CD14-positive monocyte (primary cell): ENCODE measurements around the gene CD80. TPM values are rescaled to one million over a fixed set of nuclear protein-coding genes. Genes with fewer than 3 reads are reported as not detected.

Experiments used
- DNase-seq, 3 donors: peaks; one replicate each; pipeline ENCODE4 v3.0.0-alpha.2; 2011 to 2022
- H2AFZ ChIP-seq: 2 replicates; pipeline ENCODE4 v1.6.0; 2012; ENCODE audit warnings: mild to moderate bottlenecking, low read depth, low read length, inconsistent platforms; ENCODE audit not compliant: insufficient read depth, poor library complexity, severe bottlenecking
- H3K27ac ChIP-seq, 2 donors: 1 replicate in 1 of 2; 2 replicates in 1 of 2; pipeline ENCODE4 v1.5.1; 2012 to 2013; ENCODE audit warnings: low read length in 2 of 2, control low read depth in 1 of 2, inconsistent platforms in 1 of 2, low read depth in 1 of 2, mild to moderate bottlenecking in 1 of 2
- H3K27me3 ChIP-seq, 2 donors: one replicate each; pipeline versions ENCODE4 v1.6.0 to v1.6.1; 2011 to 2013; ENCODE audit warnings: low read length in 2 of 2; ENCODE audit not compliant: control insufficient read depth in 2 of 2, insufficient read depth in 2 of 2
- H3K36me3 ChIP-seq, 2 donors: replicated peaks in 1 of 2; 1 replicate in 1 of 2; 2 replicates in 1 of 2; pipeline versions ENCODE4 v1.5.1 to v1.6.1; 2012 to 2013; ENCODE audit warnings: low read length in 2 of 2, control low read depth in 1 of 2, inconsistent platforms in 1 of 2, mild to moderate bottlenecking in 1 of 2; ENCODE audit not compliant: insufficient read depth in 2 of 2, control insufficient read depth in 1 of 2
- H3K4me1 ChIP-seq, 2 donors: 1 replicate in 1 of 2; 2 replicates in 1 of 2; pipeline versions ENCODE4 v1.5.1 to v1.6.1; 2012 to 2013; ENCODE audit warnings: low read length in 2 of 2, control low read depth in 1 of 2, inconsistent platforms in 1 of 2, mild to moderate bottlenecking in 1 of 2, moderate library complexity in 1 of 2; ENCODE audit not compliant: insufficient read depth in 2 of 2, control insufficient read depth in 1 of 2
- H3K4me2 ChIP-seq: replicated peaks from 2 replicates; pipeline ENCODE3; 2012; ENCODE audit warnings: low read length, moderate library complexity, mild to moderate bottlenecking; ENCODE audit not compliant: poor library complexity, severe bottlenecking; ENCODE audit errors: extremely low read depth
- H3K4me3 ChIP-seq, 3 experiments: fragments of 200-600 bp in 1 of 3; sonication (generic) in 1 of 3; replicated peaks in 1 of 3; 1 replicate in 2 of 3; 2 replicates in 1 of 3; pipeline ENCODE4 v1.5.1; 2011 to 2013; ENCODE audit warnings: low read length in 3 of 3, mild to moderate bottlenecking in 3 of 3, control low read depth in 2 of 3, low read depth in 2 of 3, inconsistent platforms in 1 of 3, moderate library complexity in 1 of 3
- H3K79me2 ChIP-seq: 2 replicates; pipeline ENCODE4 v1.6.0; 2012; ENCODE audit warnings: mild to moderate bottlenecking, control low read depth, inconsistent platforms, low read length, moderate library complexity; ENCODE audit not compliant: insufficient read depth
- H3K9ac ChIP-seq: 2 replicates; pipeline ENCODE4 v1.6.0; 2017; ENCODE audit warnings: low read length, mild to moderate bottlenecking; ENCODE audit not compliant: insufficient read depth, poor library complexity, severe bottlenecking
- H3K9me3 ChIP-seq, 2 donors: replicated peaks in 1 of 2; 1 replicate in 1 of 2; 2 replicates in 1 of 2; pipeline versions ENCODE4 v1.5.1 to v1.6.1; 2012 to 2013; ENCODE audit warnings: low read length in 2 of 2, control low read depth in 1 of 2; ENCODE audit not compliant: control insufficient read depth in 1 of 2, insufficient read depth in 1 of 2
- H4K20me1 ChIP-seq: 2 replicates; pipeline ENCODE4 v1.6.0; 2012; ENCODE audit warnings: mild to moderate bottlenecking, low read length, control low read depth, moderate library complexity; ENCODE audit not compliant: insufficient read depth
- H3K27ac Mint-ChIP-seq, 7 donors: one replicate each; pipeline ENCODE4 v1.8.0; 2020; ENCODE audit warnings: mild to moderate bottlenecking in 7 of 7, mixed read lengths in 7 of 7, moderate library complexity in 6 of 7, inconsistent platforms in 2 of 7
- H3K27me3 Mint-ChIP-seq, 3 donors: one replicate each; pipeline ENCODE4 v1.8.0; 2021 to 2022; ENCODE audit warnings: low read depth in 3 of 3, mild to moderate bottlenecking in 3 of 3, mixed read lengths in 3 of 3, moderate library complexity in 3 of 3, inconsistent platforms in 1 of 3
- H3K36me3 Mint-ChIP-seq, 2 donors: one replicate each; pipeline ENCODE4 v1.8.0; 2020; ENCODE audit warnings: mixed read lengths in 2 of 2, inconsistent platforms in 1 of 2, mild to moderate bottlenecking in 1 of 2
- H3K4me1 Mint-ChIP-seq: one replicate; pipeline ENCODE4 v1.8.0; 2020; ENCODE audit warnings: mild to moderate bottlenecking, mixed read lengths
- H3K4me3 Mint-ChIP-seq, 2 donors: one replicate each; pipeline ENCODE4 v1.8.0; 2020; ENCODE audit warnings: mild to moderate bottlenecking in 2 of 2, mixed read lengths in 2 of 2, moderate library complexity in 1 of 2
- H3K9me3 Mint-ChIP-seq, 7 donors: one replicate each; pipeline ENCODE4 v1.8.0; 2020 to 2022; ENCODE audit warnings: mixed read lengths in 7 of 7, mild to moderate bottlenecking in 6 of 7, moderate library complexity in 6 of 7, inconsistent platforms in 2 of 7
- WGBS: methylation state at CpG from one replicate; pipeline ENCODE4 v1.1.5; 2013; ENCODE audit warnings: missing lambda C conversion rate; ENCODE audit not compliant: insufficient coverage; 5-methylcytosine and 5-hydroxymethylcytosine counted together
- intact Hi-C, 2 donors: fragments of 100-400 bp; cut with micrococcal nuclease; formaldehyde crosslinking; loops; one replicate each; pipeline versions ENCODE4 v1.15.0 to v1.15.1; 2023
- polyA plus RNA-seq, 3 donors: library from polyadenylated mRNA; depleted of rRNA in 1 of 3; unstranded in 2 of 3; stranded (reverse) in 1 of 3; fragments of 300-500 nt in 2 of 3; fragments of >200 nt in 1 of 3; fragmentation: Illumina TruSeq in 2 of 3; gene quantifications; 1 replicate in 2 of 3; 2 replicates in 1 of 3; pipeline ENCODE4 v1.2.3, GENCODE V29; 2012 to 2021
- TF ChIP-seq, protein P1 (sequence below): fragments of 200-600 bp; IDR thresholded peaks from one replicate; pipeline ENCODE4 v1.8.0; 2022; ENCODE audit warnings: antibody characterized with exemption, mild to moderate bottlenecking

Gene CD80
- polyA plus RNA-seq, 3 donors = 0.47 to 0.87 (median 0.47) TPM

DNA sequence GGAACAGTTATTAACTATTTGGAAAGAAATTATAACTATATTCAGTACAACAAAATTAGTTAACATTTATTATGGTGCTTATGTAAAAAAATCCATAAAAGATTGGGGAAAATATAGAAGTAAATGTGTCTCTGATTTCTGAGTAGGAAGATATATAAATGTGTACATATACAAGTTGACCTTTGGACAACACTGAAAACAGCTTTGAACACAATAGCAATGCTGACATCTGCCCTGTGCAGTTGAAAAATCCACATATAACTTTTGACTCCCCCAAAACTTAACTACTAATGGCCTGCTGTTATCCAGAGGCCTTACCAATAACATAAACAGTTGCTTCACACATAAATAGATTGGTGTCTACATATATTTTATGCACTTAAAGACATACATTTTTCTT is 48.7 kb downstream of the CD80 start:
- Mint-ChIP-seq H3K9me3 (no peaks in the 10 kb centered on the region), H3K27me3 (no peaks in the 10 kb centered on the region), H3K4me3 (no peak overlapping the region), H3K27ac (peak overlapping the region in 1 of 7 donors; percentile 43), H3K36me3 (peaks cover 74 to 93% of the 10 kb centered on the region in 2 donors), H3K4me1 (peaks cover 7% of the 10 kb centered on the region)
- no peak overlapping the region for H3K27ac ChIP-seq
- H3K4me3 ChIP-seq = no peak overlapping the region
- no peaks in the 10 kb centered on the region for H3K27me3 ChIP-seq
- DNase-seq = no peak
- intact Hi-C loops = no loop called here
- no peaks in the 10 kb centered on the region for H3K79me2 ChIP-seq
- no peak overlapping the region for H3K4me2 ChIP-seq
- no peak overlapping the region for H3K9ac ChIP-seq
- peaks cover 57 to 94% of the 10 kb centered on the region in 2 donors for H3K36me3 ChIP-seq
- TF ChIP-seq, protein P1, sequence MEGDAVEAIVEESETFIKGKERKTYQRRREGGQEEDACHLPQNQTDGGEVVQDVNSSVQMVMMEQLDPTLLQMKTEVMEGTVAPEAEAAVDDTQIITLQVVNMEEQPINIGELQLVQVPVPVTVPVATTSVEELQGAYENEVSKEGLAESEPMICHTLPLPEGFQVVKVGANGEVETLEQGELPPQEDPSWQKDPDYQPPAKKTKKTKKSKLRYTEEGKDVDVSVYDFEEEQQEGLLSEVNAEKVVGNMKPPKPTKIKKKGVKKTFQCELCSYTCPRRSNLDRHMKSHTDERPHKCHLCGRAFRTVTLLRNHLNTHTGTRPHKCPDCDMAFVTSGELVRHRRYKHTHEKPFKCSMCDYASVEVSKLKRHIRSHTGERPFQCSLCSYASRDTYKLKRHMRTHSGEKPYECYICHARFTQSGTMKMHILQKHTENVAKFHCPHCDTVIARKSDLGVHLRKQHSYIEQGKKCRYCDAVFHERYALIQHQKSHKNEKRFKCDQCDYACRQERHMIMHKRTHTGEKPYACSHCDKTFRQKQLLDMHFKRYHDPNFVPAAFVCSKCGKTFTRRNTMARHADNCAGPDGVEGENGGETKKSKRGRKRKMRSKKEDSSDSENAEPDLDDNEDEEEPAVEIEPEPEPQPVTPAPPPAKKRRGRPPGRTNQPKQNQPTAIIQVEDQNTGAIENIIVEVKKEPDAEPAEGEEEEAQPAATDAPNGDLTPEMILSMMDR = no peak
- no peak overlapping the region for H2AFZ ChIP-seq
- no peaks in the 10 kb centered on the region for H3K9me3 ChIP-seq
- no peaks in the 10 kb centered on the region for H4K20me1 ChIP-seq
- no peaks in the 10 kb centered on the region for H3K4me1 ChIP-seq

DNA sequence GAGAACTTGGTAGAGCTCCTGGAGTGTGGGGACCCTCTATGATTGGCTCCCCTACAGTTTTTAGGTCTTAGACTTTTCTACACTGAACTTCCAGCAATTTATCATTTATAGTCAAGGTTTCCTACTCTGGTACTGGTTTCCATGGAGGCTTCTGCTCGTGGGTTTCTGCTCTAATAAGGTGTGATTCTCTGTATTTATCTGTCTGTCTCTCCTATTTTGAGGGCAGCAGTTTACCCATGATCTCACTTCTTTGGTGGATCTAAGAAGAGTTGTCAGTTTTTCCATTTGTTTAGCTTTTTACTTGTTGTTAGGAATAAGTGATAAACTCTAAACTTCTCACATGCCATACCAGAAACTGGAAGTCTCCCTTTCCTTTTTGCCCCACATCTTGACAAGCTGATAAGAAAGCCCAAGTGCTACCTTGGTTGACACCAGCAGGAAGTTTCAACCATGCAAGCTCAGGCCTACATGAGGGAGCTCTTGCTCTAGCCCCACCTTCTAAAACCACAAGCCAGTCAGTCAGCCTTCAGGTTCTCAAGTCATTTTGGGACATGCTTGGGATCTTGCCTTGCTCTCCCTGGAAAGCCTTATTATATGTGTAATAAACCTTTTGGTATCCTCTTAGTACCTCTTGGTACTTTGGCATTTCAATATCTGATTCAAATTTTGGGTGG is 51.1 kb downstream of the CD80 start:
- H3K4me1 ChIP-seq = no peaks in the 10 kb centered on the region
- H3K27me3 ChIP-seq = no peaks in the 10 kb centered on the region
- intact Hi-C loops = loop anchor here in 1 of 2 donors (5.0 kb wide), 1 partner anchor 34 kb away; no protein-coding TSS in a partner anchor
- Mint-ChIP-seq H3K27ac (peak overlapping the region in 2 of 7 donors; percentile 8 to 58), H3K27me3 (no peaks in the 10 kb centered on the region), H3K4me1 (peaks cover 9% of the 10 kb centered on the region), H3K9me3 (no peaks in the 10 kb centered on the region), H3K4me3 (no peak overlapping the region), H3K36me3 (peaks cover 73 to 86% of the 10 kb centered on the region in 2 donors)
- no peaks in the 10 kb centered on the region for H3K79me2 ChIP-seq
- no peak overlapping the region for H3K4me2 ChIP-seq
- no CpG with 5 or more reads among the region's 1 CpG for WGBS
- DNase-seq = no peak
- H3K36me3 ChIP-seq = peaks cover 47 to 94% of the 10 kb centered on the region in 2 donors
- no peaks in the 10 kb centered on the region for H3K9me3 ChIP-seq
- no peaks in the 10 kb centered on the region for H4K20me1 ChIP-seq
- TF ChIP-seq, protein P1 = no peak
- no peak overlapping the region for H2AFZ ChIP-seq
- H3K4me3 ChIP-seq = no peak overlapping the region
- no peak overlapping the region for H3K27ac ChIP-seq
- H3K9ac ChIP-seq = no peak overlapping the region
